Heart left ventricle (tissue), 16 donors: ENCODE measurements around the gene PPA1. TPM values are rescaled to one million over a fixed set of nuclear protein-coding genes. Genes with fewer than 3 reads are reported as not detected.
"Not testable (repeated sequence)": the region's sequence is repeated elsewhere in the genome, so short reads cannot be mapped to it uniquely, and the experiment has no call there.

ENCODE experiments used
- ATAC-seq, 4 donors: fragments of 200-7000 bp; cut with Tn5 transposase; one replicate each; pipeline ENCODE4 v1.9.1; 2020 to 2022; ENCODE audit warnings: moderate library complexity in 4 of 4, mild to moderate bottlenecking in 3 of 4, moderate number of reproducible peaks in 1 of 4
- DNase-seq, 5 donors: peaks; one replicate each; pipeline ENCODE4 v3.0.0-alpha.2; 2020
- H3K27ac ChIP-seq, 12 donors: fragments of 200-600 bp; sonication (generic) in 4 of 12; one replicate each; pipeline versions ENCODE4 v1.5.0 to v1.8.0; 2016 to 2022; ENCODE audit warnings: mild to moderate bottlenecking in 2 of 12
- H3K27me3 ChIP-seq, 9 donors: fragments of 200-600 bp; sonication (generic) in 2 of 9; one replicate each; pipeline versions ENCODE4 v1.5.1 to v1.8.0; 2016 to 2022; ENCODE audit warnings: mild to moderate bottlenecking in 3 of 9
- H3K36me3 ChIP-seq, 9 donors: fragments of 200-600 bp; sonication (generic) in 2 of 9; one replicate each; pipeline versions ENCODE4 v1.5.0 to v1.8.0; 2018 to 2022; ENCODE audit warnings: mild to moderate bottlenecking in 2 of 9
- H3K4me1 ChIP-seq, 12 donors: fragments of 200-600 bp; sonication (generic) in 4 of 12; one replicate each; pipeline versions ENCODE4 v1.5.0 to v1.8.0; 2016 to 2022; ENCODE audit warnings: mild to moderate bottlenecking in 3 of 12
- H3K4me3 ChIP-seq, 12 donors: fragments of 200-600 bp; sonication (generic) in 4 of 12; one replicate each; pipeline versions ENCODE4 v1.5.0 to v1.8.0; 2017 to 2022; ENCODE audit warnings: mild to moderate bottlenecking in 9 of 12, moderate library complexity in 4 of 12
- H3K9me3 ChIP-seq, 12 donors: fragments of 200-600 bp; sonication (generic) in 4 of 12; one replicate each; pipeline versions ENCODE4 v1.5.0 to v1.8.0; 2016 to 2022; ENCODE audit warnings: mild to moderate bottlenecking in 1 of 12
- CTCF ChIP-seq, 12 donors: fragments of 200-600 bp; sonication (generic) in 4 of 12; IDR thresholded peaks; one replicate each; pipeline versions ENCODE4 v1.5.0 to v1.8.0; 2018 to 2022; ENCODE audit warnings: antibody characterized with exemption in 12 of 12, mild to moderate bottlenecking in 5 of 12
- POLR2A ChIP-seq, 2 donors: fragments of 450-650 bp; IDR thresholded peaks; one replicate each; pipeline ENCODE4 v1.6.1; 2017; ENCODE audit warnings: antibody characterized with exemption in 2 of 2, mild to moderate bottlenecking in 2 of 2, moderate library complexity in 2 of 2
- WGBS, 4 donors: extraction: QIAGEN DNeasy Blood & Tissue Kit in 2 of 4; methylation state at CpG; one replicate each; pipeline versions ENCODE4 v1.1.5 to v1.1.7; 2013 to 2018; 5-methylcytosine and 5-hydroxymethylcytosine counted together
- intact Hi-C, 10 donors: fragments of 100-400 bp; cut with DNase I; formaldehyde crosslinking; loops; one replicate each; pipeline versions ENCODE4 v1.11.1 to v1.14.2; 2022
- polyA plus RNA-seq, 2 donors: library from polyadenylated mRNA; stranded (reverse); fragments of 200-250 nt; gene quantifications; one replicate each; pipeline ENCODE4 v1.2.3, GENCODE V29; 2013
- total RNA-seq, 9 donors: library from RNA; depleted of rRNA in 2 of 9; stranded (reverse); fragments of >200 nt in 2 of 9; fragmentation: NEBNext Ultra II Directional in 3 of 9; extraction: Animal tissue kit (Norgen Biotek cat#: 25700) in 3 of 9; gene quantifications; one replicate each; pipeline versions ENCODE4 v1.1.0 to v1.2.4, GENCODE V29; 2016 to 2023
- donor health status: ischemic (EF 13 %, LVEDD 7.1; RV severe dilation, severe dysfunction).
- donor health status: healthy with polysubstance abuse.
- donor health status: DM: no; HTN: yes; CAD: no.
- donor health status: DM: no; HTN: no; CAD: no.
- donor health status: ischemic (EF 25% LVEDD 6.9; RV normal size, moderate dysfunction).
- donor health status: ischemic (EF 25% LVEDD 5.7; RV mildly dilated, moderate dysfunction).
- donor health status: healthy.
- donor health status: DM: yes; HTN: yes; CAD: no.
- donor health status: ischemic (EF 35%, LVEDD 5.7; RV mildly dilated, moderate dysfunction).
- donor health status: nonischemic (EF 11% LVEDD 7.7; RV severe dilation, severe dysfunction).
- donor health status: DM: yes; HTN: yes; CAD: no.
- donor health status: PGD.
- donor health status: ischemic (EF 29% LVEDD 5.4; RV normal size, mild dysfunction).
- donor health status: nonischemic (EF 23%, LVEDD 6.1; RV moderate dilation, normal function).

Gene PPA1
- total and polyA plus RNA-seq, 11 donors, result 61.1 to 151 (median 84.1) TPM

DNA sequence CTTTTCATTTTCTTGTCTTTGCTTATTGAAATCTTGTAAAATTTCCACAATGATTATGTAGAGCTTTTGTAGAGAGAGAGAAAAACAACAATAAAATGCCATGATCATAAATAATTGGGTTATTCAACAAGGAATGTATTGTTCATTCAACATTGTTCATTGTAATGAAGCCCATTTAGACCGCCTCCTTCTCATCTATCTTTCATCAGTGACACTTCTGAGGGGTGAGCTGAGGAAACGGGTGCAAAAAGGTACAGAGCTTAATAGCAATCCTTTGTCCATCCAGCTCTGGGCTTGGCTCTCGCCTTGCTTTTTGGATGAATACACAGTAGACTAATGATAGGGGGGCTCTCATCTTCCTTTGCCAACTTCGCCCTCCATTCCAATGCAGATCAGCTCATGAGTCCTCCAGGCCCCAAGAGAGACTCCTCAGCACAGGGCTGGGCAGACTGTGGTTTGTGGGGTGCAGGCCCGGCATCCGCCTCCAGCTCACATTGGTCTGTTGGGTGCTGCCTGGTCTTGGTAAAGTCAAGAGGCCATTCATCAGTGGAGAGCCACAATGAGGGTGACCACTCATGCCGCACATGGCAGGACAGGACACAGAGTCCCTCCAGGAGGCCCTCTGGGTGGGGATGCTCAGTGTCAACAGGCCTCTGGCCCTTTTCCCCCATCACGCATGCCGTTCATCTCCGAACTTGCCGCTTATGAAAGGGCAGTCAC lies 17.9 kb upstream of the PPA1 start:
- Histone ChIP-seq H3K36me3 (no peaks in the 10 kb centered on the region), H3K9me3 (peaks cover 0 to 4% (median 0%) of the 10 kb centered on the region in 12 donors), H3K4me1 (peaks cover 0 to 13% (median 6%) of the 10 kb centered on the region in 12 donors), H3K27me3 (peaks cover 13 to 42% (median 20%) of the 10 kb centered on the region in 9 donors), H3K4me3 (no peak overlapping the region), H3K27ac (no peak overlapping the region)
- intact Hi-C loops, result no loop called here
- DNase-seq (no peak), ATAC-seq (no peak)
- no peak for TF ChIP-seq POLR2A (IDR thresholded peaks at IDR 0.05)
- no peak for TF ChIP-seq CTCF (IDR thresholded peaks at IDR 0.05)
- WGBS, 4 donors, result 92 to 94% (median 93%) methylated on average over 11 of the region's 11 CpGs

DNA sequence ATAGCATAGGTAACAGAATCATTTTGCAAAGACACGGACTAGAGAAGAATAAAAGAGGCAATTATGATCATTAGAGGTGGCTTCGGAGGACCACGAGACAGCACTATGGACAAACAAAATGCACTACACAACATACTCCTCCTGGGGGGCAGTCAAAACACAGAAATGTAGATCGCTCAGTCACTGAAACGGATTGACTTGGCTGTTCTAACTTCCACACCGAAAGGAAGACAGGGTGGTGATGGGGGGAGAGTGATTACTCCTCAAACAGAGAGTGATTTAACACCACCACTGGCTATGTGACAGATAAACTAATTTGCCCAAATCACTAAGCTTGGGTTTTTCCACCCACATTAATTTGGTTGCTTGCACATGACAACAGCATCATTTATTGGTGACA lies 14.1 kb upstream of the PPA1 start:
- intact Hi-C loops, result no loop called here
- Histone ChIP-seq H3K36me3 (no peaks in the 10 kb centered on the region), H3K4me3 (no peak overlapping the region), H3K27me3 (peaks cover 0 to 11% (median 0%) of the 10 kb centered on the region in 9 donors), H3K9me3 (peaks cover 0 to 4% (median 0%) of the 10 kb centered on the region in 12 donors), H3K27ac (no peak overlapping the region), H3K4me1 (no peaks in the 10 kb centered on the region)
- DNase-seq, result no peak
- 73 to 81% (median 77%) methylated on average over 6 of the region's 6 CpGs for WGBS, 4 donors
- TF ChIP-seq POLR2A (IDR thresholded peaks at IDR 0.05) (no peak), CTCF (IDR thresholded peaks at IDR 0.05) (no peak)
- no peak for ATAC-seq

GRCh38 chr10:70241081-70241480 lies 7.9 kb upstream of the PPA1 start:
- TF ChIP-seq POLR2A (IDR thresholded peaks at IDR 0.05) (no peak), CTCF (IDR thresholded peaks at IDR 0.05) (no peak)
- H3K27ac ChIP-seq, result no peak overlapping the region
- ATAC-seq (no peak), DNase-seq (no peak)
- H3K27me3 ChIP-seq, result no peaks in the 10 kb centered on the region
- intact Hi-C loops, result no loop called here
- no peak overlapping the region for H3K4me3 ChIP-seq
- H3K9me3 ChIP-seq, result no peaks in the 10 kb centered on the region
- H3K36me3 ChIP-seq, result no peaks in the 10 kb centered on the region
- 96 to 98% (median 97%) methylated on average over 3 of the region's 3 CpGs for WGBS, 4 donors
- no peaks in the 10 kb centered on the region for H3K4me1 ChIP-seq

DNA sequence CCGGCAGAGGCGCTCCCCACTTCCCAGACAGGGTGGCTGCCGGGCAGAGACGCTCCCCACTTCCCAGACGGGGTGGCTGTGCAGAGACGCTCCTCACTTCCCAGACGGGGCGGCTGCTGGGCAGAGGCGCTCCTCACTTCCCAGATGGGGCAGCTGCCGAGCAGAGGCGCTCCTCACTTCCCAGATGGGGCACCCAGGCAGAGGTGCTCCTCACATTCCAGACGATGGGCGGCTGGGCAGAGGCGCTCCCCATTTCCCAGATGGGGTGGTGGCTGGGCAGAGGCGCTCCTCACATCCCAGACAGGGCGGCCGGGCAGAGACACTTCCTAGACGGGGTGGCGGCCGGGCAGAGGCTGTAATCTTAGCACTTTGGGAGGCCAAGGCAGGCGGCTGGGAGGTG lies 6.8 kb upstream of the PPA1 start:
- H3K4me1 ChIP-seq, ATAC-seq, H3K9me3 ChIP-seq, H3K36me3 ChIP-seq, intact Hi-C loops, DNase-seq, H3K4me3 ChIP-seq, H3K27me3 ChIP-seq, H3K27ac ChIP-seq: not testable (repeated sequence)
- 84 to 97% (median 89%) methylated on average over 13 to 21 of the region's 21 CpGs for WGBS, 4 donors

- H3K4me1 ChIP-seq, intact Hi-C loops, ATAC-seq, H3K36me3 ChIP-seq, H3K9me3 ChIP-seq, H3K4me3 ChIP-seq, DNase-seq, H3K27ac ChIP-seq, H3K27me3 ChIP-seq: not testable (repeated sequence)
- WGBS, 4 donors, result 89 to 96% (median 95%) methylated on average over 26 to 55 of the region's 55 CpGs
These were observed 6.1 kb upstream of the PPA1 start for GRCh38 chr10:70239077-70239976.

DNA sequence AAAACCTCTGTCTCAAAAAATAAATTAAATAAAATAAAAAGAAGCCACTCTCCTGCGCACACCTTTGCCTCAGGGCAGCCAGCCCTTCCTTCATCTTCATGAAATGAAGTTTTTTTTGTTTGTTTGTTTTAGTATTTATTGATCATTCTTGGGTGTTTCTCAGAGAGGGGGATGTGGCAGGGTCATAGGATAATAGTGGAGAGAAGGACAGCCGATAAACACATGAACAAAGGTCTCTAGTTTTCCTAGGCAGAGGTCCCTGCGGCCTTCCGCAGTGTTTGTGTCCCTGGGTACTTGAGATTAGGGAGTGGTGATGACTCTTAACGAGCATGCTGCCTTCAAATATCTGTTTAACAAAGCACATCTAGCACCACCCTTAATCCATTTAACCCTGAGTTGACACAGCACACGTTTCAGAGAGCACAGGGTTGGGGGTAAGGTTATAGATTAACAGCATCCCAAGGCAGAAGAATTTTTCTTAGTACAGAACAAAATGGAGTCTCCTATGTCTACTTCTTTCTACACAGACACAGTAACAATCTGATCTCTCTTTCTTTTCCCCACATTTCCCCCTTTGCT lies 4.8 kb upstream of the PPA1 start:
- 55 to 82% (median 72%) methylated on average over 6 of the region's 6 CpGs for WGBS, 4 donors

More for the DNA sequence above, 4.8 kb upstream of the PPA1 start:
- intact Hi-C loops, H3K27me3 ChIP-seq, H3K4me3 ChIP-seq, H3K9me3 ChIP-seq, ATAC-seq, H3K27ac ChIP-seq, DNase-seq, H3K36me3 ChIP-seq, H3K4me1 ChIP-seq: not testable (repeated sequence)
